ENCODE measurements around the gene PPP1R26.

DNA sequence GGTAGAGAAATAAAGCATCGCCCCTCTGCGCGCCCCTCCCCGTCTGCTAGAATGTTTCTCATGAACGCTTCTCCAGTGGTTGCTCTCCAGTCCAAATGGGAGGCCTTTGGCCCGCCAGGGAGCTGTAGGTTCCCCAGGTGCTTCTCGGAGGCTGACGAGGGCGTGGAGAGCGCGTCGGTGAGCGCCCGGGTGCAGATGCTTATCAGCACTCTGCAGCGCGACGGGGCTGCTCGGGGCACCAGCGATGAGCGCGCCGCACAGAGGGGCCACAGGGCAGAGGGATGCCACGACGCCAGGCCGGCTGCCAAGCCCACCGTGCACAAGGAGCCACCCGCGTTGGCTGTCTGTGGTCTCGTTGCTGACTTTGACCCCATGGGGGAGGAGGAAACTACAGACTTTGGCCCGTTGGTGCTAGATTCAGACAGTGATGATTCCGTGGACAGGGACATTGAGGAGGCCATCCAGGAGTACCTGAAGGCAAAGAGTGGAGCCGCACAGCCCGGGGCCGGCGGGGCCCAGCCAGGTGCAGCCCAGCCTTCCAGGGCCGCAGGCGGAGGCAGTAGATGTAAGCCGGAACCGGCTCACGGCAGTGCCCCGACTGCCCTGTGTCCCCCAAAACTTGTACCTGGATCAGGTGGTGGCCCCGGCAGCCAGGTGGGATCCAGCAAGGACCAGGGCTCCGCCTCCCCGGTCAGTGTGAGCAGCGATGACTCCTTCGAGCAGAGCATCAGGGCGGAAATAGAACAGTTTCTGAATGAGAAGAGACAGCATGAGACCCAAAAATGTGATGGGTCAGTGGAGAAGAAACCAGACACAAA, 5.1 kb downstream of the PPP1R26 start:
- TF ChIP-seq, protein P1, sequence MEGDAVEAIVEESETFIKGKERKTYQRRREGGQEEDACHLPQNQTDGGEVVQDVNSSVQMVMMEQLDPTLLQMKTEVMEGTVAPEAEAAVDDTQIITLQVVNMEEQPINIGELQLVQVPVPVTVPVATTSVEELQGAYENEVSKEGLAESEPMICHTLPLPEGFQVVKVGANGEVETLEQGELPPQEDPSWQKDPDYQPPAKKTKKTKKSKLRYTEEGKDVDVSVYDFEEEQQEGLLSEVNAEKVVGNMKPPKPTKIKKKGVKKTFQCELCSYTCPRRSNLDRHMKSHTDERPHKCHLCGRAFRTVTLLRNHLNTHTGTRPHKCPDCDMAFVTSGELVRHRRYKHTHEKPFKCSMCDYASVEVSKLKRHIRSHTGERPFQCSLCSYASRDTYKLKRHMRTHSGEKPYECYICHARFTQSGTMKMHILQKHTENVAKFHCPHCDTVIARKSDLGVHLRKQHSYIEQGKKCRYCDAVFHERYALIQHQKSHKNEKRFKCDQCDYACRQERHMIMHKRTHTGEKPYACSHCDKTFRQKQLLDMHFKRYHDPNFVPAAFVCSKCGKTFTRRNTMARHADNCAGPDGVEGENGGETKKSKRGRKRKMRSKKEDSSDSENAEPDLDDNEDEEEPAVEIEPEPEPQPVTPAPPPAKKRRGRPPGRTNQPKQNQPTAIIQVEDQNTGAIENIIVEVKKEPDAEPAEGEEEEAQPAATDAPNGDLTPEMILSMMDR (IDR thresholded peaks at IDR 0.05) = no peak
- no peak for TF ChIP-seq EZH2 (IDR thresholded peaks at IDR 0.05)
